COLO668 (cell line): ENCODE data around the gene BLACAT1.
A peak's percentile ranks its signal among the peaks of the same experiment; 100 is the strongest.
"Not testable (repeated sequence)": the region's sequence is repeated elsewhere in the genome, so short reads cannot be mapped to it uniquely, and the experiment has no call there.

ENCODE experiments used
- DNase-seq: peaks from one replicate; lab custom pipeline; 2025; ENCODE audit not compliant: unreplicated experiment; lab: John Stamatoyannopoulos, UW

Gene BLACAT1

DNA sequence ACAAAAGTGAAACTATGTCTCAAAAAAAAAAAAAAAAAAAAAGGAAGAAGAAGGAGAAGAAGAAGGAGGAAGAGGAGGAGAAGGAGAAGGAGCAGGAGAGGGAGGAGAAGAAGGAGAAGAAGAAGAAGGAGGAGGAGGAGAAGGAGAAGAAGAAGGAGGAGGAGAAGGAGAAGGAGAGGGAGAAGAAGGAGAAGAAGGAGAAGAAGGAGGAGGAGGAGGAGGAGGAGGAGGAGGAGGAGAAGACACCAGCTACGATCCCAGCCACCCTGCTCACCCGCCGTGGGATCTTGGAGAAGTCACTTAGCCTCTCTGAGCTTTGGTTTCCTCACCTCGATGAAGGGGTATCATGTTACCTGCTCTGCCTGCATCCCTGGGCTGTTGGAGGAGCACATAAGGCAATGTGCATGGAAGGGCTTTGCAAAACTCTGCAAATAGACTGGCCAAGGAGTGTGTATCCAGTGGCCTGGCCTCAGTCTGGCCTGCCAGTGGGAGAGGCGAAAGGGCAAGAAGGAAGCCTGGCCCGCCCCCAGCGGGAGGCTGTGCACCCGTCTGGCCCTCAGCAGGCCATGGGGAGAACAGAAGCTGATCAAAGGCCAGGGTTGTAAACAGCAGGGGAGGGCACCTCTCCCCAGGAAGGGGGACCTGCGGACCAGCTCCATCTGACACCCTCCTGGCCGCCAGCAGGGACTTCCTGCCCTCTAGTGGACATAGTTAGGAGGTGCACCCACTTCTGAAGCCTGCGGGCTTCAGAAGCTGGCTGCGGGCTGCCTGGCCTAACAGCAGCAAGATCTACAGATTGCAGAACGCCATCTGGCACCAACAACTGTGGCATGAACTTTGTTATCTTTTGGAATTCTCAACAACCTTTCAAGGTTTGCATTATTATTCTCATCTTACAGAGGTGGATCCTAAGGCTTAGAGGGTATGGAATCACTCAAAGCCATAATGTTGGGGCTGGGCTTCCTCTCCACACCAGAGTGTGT is 29.4 kb upstream of the BLACAT1 start:
- DNase-seq = peak; percentile 82

DNA sequence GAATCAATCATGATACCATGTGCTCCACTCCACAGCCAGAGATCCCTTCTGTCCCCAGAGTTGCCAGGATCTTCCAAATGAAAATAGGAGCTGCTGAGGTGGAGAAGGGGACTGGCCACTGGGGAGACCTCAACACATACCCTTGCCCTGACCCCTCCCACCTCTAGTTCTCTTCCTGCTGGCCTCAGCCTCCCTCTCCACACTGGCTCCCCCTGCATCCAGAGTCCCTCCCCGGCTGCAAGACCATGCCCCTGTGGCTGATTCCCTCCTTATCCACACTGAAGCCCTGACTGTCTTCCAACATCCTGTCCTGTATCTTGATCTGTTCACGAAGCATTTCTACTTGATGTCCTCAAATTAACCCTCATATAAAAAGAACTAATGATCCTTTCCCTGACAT is 27.5 kb upstream of the BLACAT1 start:
- no peak for DNase-seq

DNA sequence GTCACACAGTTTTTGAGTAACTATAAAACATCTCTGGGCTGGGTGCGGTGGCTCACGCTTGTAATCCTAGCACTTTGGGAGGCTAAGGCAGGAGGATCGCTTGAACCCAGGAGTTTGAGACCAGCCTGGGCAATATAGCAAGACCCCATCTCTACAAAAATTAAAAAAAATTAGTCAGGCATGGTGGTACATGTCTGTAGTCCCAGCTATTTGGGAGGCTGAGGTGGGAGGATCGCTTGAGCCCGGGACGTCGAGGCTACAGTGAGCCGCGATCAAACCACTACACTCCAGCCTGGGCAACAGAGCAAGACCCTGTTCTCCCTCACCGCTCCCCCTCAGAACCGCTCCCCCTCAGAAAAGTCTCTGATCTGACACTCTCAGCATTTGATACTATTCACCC is 26.7 kb upstream of the BLACAT1 start:
- not testable (repeated sequence) for DNase-seq

DNA sequence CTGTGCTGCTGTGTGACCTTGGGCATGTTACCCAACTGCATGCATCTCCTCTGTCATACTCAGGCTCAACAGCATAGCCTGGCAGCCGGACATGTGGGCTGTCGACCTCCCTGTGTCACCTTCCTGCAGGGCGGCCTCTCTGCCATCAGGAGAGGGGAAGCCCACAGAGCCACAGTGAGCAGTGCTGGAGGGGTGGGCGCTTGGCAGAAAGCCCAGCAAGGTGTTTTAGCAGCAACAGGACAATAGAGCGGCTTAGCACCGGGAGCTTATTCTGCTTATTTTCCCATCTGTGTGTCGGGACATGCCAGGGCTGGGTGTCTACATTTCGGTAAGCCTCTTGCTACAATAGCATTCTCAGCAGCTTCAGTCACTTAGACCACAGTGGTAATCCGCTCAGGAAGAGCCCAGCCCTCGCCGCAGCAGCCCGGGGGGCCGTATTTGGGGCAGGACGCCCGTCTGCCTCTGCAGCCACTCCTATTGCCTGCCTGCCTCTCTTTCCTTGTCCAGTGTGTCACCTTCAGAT is 25.8 kb upstream of the BLACAT1 start:
- DNase-seq = no peak

DNA sequence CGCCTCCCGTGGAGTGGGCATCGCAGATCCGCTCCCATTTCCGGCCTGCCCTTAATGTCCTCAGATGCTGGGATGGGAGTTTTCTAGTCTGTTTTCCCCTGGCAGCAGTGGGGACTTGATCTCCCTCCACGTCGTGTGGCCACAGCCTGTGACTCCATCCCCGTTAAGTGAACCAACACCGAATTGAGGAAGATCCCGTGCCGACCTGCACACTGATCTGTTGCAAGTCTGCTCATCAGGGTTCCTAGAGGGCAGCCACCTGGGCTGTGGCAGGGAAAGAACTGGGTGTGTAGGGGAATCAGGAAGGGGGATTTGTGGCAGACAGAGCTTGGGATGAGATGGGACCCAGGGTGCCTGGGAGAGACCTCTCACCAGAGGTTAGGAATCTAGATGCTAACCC is 25.4 kb upstream of the BLACAT1 start:
- no peak for DNase-seq

DNA sequence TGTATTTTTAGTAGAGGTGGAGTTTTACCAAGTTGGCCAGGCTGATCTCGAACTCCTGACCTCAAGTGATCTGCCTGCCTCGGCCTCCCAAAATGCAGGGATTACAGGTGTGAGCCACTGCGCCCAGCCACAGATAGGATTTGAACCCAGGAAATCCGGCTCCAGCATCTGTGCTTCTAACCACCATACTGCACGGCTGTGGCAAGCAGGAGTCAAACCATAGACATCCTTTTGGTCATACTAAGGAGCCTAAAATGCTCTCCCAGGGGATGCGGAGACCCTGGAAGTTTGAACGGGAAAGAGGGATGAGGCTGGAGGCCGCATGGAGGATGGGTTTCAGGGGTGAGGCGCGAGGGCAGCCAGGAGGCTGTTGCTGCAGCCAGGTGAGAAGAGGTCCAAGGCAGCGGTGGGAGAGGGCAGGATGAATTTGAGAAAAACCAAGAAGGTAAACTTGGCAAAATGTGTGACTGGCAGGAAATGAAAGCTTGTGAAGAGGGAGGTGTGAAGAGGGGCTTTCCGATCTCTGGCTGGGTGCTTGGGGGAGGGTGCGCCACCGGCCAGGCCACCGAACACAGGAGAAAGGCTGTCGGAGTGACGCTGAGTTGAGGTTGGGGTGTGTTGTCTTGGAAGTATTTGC is 24.6 kb upstream of the BLACAT1 start:
- DNase-seq = no peak

DNA sequence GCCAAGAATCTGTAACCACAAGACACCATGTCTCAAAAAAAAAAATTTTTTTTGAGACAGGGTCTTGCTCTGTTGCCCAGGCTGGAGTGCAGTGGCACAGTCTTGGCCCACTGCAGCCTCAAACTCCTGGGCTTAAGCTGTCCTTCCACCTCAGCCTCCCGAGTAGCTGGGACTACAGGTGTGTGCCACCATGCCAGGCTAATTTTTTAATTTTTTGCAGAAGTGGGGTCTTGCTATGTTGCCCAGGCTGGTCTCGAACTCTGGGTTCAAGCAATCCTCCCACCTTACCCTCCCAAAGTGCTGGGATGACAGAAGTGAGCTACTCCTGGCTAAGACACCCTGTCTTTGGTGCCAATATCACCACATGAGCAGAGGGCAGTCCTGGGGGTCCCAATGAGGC is 23.1 kb upstream of the BLACAT1 start:
- not testable (repeated sequence) for DNase-seq

DNA sequence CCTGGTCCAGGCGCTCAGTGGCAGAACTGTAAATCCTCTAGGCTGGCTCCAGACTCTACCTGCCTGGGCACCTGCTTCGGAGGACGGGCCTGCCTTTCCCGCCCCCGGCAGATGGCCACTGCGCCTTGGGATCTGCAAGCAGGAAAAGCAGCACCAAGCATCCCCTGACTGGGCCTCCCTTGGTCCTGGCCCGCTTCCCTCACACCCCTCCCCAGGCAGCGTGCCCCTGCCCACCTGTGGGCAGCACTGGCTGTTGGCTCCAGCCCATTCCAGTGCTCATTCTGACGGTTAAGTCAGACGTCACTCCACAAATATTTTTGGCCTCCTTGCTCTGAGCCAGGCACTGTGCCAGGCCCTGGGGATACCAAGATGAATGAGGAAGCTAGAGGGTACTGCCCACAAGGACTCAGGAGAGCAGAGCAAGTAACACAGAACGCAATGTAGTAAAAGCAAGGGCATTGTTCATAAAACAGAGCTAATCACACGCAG is 22.0 kb upstream of the BLACAT1 start:
- no peak for DNase-seq

DNA sequence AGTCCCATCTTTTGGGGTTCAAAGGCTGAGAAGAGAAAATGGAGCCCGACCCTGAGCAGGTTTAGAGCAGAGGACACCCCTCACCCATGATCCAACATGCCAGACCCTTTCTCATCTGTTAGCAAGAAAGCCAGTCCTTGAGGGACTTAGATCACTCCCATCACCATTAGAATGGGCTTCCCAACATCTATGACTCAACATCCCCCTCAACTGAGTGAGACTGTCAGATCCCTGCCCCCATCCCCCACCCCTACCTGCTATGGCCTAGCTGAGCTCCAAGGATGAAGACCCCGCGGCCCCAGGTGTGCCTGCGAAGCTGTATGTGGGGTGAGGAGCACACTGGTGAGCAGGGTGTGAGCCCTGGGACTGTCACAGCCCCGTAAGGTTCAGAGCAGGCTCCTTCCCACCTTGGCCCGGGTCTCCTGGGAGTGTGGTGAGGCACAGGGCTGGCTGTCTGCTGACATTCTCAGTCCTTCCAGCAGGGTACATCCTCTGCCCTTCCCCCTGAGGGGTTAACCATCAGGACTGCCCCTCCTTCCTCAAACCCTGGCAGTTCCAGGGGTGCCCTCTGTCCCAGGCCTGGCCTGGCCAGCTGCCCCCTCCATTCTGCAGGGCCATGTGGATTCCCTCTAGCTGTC is 21.4 kb upstream of the BLACAT1 start:
- no peak for DNase-seq

DNA sequence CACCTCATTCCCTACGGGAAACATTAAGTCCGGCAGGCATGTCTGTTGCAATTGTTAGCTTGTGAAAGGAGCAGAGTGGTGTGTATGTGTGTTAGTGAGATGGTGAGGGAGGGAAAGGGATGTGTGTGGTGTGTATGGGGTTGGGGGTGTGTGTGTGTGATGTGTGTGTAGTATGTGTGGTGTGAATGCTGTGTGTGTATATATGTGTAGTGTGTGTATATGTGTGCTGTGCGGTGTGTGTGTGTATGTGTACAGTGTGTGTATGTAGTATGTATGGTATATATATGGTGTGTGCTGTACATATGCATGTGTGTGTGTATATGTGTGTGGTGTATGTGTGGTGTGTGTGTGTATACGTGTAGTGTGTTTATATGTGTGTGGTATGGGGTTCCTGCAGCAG is 20.8 kb upstream of the BLACAT1 start:
- no peak for DNase-seq

DNA sequence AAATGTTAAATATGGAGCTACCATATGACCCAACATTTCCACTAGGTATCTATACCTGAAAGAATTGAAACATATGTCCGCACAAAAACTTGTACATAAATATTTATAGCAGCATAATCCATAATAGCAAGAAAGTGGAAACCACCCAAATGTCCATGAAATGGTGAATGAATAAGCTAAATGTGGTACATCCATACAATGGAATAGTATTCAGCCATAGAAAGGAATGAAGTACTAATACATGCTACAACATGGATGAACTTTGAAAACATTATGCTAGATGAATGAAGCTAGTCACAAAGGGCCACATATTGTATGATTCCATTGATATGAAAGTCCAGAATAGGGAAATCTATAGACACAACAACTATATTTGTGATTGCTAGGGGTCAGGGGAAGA is 20.0 kb upstream of the BLACAT1 start:
- DNase-seq = no peak

DNA sequence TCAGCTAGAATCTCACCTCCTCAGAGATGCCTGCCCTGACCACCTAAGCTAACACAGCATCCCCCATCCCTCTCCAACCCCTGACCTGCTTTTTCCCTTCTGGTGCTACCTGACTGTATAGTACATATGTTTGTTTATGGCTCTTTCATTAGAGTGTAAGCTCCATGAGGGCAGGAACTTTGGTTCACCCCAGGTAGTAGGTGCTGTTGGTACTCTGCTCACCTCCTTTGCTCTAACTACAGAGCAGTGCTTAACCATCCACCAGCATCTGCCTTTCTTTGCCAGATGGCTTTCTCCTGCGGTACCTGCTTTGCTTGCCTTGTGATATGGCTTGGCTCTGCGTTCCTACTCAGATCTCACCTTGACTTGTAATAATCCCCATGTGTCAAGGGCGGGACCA is 18.7 kb upstream of the BLACAT1 start:
- no peak for DNase-seq

DNA sequence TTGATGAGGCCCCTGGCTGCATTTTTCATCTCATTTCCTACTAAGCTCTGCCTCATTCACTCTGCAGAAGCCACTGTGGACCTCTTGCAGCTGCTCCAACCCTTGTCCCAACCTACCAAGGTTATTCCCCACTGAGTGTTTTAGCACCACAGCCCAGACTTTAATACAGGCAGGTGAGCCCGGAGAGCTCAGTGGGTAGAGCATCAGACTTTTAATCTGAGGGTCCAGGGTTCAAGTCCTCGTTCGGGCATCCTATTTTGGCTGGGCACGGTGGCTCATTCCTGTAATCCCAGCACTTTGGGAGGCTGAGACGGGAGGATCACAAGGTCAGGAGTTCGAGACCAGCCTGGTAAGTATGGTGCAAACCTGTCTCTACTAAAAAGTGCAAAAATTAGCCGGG is 18.1 kb upstream of the BLACAT1 start:
- DNase-seq = no peak

DNA sequence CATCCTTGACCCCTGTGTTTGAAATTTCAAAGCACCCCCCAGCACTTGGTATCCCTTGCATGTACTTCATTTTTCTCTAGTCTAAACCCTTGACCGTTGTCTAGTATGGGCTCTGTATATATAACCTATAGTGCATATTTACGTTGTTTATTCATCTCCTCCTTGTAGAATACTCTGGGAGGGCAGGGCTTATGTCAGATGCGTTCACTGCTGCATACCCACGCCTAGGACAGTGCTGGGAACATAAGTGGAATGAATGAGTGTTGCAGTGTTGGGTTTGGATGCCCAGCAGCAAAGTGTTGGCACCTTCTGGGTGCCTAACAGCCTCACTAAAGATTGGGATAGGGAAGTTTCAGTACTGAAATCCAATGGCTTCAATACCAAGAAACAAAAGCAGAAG is 17.6 kb upstream of the BLACAT1 start:
- DNase-seq = no peak

DNA sequence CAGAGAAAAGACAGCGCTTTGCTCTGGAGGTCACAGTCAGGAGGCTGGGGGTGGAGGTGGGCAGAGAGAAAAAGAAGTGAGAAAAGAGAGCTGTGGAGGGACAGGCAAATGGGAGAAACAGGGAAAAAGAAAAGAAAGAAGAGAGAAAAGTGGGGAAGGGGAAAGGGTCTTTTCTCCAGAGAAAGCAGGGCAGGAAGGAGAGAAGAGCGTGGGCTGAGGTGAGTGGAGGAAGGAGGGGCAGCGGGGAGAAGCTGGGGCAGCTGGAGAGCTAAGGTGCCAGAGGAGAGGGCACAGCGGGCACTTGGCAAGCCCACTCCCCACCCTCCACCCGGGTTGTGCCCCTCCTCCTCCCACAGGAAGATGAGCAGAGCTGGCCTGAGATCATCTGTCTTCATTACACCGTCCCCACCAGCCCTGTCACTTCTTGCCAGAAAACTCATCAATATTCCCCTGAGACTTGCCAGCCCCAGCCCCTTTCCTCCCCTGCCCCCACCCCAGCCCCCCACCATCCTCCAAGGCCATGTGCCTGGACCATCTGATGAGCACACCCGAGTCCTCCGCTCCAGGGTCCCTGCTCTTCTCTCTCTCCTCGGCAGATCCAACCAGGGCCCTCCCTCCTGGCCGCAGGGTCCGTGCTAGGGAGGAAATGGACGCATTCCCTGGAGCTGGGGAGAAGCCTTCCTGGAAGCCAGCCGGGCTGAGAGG is 17.0 kb upstream of the BLACAT1 start:
- no peak for DNase-seq

DNA sequence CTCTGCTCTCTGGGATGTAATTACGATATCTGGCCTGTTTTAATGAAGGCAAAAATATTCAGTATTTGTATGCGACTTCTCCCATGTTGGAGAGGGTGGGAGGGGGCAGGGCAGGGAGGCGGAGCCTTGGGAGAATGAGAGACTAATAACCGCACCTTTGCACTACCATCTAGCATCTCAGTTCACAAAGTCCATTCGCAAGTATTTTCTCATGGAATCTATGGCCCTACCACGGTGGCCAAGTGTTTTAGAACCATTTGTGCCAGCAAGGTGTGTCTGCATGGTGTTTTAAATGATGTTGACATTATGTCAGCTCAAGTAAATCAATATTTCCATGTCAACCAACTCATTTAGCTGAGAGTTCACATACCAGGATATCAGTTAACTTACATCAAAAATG is 14.3 kb upstream of the BLACAT1 start:
- no peak for DNase-seq

DNA sequence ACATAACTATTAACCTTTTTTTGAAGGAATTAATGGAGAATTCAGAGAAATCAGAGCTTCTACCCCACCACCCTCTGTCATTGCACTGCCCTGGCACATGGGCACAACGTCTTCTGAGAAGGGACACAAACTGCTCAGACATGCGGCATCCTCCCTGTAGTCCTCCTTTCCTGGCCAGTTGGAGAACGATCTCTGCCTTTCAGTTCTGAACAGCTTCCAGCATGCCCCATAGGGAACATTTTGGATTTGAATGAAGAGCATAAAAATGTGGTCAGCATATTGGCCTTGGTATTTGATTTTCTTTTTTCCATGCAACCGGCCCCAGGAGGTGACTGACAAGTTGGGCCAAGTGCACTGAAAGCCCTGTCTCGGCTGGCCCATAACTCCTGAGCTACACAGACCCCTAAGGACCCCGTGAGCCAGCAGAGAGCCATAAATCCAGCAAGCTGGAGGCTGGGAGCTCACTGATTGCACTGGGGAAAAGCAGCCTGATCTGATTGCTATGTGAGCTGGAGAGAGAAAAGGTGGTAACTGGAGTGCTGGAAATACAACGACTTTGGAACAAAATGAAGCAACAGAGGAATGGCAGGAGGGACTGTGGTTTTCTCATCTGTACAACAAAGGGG is 10.9 kb upstream of the BLACAT1 start:
- no peak for DNase-seq

DNA sequence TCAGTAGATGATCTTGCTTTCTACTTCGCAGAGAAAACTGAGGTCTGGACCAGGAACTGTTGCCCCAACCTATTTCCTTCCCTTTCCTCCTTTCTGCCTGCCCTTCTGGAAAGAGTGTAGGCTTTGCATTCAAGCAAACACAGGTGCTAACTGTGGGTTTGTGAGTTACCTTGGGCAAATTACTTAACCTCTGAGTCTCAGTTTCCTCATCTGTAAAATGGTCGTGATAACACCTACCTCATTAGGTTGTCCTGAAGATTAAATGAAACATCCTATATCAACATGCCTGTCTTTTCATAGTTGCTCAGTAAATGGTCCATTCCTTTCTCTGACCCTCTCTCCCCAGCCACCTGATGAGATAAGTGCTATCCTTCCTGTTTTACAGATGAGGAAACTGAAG is 9.5 kb upstream of the BLACAT1 start:
- DNase-seq = no peak

DNA sequence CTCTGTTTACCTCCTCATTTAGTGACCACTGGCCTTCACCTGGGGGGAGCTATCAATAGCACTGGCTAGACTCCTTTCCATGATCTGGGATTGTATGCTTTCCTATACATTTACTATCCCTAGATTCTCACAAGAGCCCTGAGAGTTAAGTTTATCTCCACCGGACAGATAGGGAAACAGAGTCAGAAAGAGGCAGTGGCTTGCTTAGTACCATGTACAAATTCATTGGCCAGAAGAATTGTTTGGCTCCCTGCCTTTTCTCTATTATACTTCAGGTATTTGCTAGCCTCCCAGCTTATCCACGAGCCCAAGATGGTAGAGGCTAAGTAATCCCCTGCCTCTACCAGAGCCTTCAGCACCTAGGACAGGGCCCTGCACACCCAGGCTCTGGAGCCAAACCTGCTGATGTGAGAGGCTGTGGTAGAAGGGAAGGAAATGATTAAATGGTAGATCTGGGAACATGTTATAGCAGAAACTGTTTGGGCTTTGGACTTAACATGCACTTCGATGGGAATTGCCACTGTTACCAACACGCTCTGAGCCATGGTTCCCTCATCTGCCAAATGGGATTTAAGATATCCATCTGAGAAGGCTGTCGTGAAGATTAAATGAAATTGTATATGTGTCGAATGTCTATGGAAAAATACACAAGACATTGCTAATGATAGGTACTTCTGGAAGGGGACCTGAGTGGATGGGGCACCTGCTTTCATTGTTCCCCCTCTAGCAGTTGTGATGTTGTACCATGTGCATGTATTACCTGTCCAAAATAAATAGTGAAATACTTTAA is 3.1 kb upstream of the BLACAT1 start:
- no peak for DNase-seq
